NCI-H1105 treated with DMSO at 0.1 percent for 48 hours (cell line): ENCODE results near the gene ZNF316.

Experiments
- DNase-seq: peaks from one replicate; lab custom pipeline; 2025; lab: John Stamatoyannopoulos, UW

ZNF316 gene

GRCh38 chr7:6691103-6691502 is 54.0 kb downstream of the ZNF316 start:
- no peak for DNase-seq

DNA sequence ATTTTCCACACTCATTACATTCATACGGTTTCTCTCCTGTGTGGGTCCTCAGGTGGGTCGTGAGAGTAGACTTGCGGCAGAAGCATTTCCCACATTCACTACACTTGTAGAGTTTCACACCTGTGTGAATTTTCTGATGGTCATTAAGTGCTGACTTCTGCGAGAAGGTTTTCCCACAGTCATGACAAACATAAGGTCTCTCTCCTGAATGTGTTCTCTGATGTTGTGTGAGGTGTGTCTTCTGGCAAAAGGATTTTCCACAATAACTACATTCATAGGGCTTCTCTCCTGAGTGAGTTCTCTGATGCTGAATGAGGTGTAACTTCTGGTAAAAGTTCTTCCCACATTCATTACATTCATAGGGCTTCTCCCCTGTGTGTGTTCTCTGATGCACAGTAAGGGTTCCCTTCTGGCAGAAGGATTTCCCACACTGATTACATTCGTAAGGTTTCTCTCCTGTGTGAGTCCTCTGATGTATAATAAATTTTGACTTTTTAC is 54.5 kb downstream of the ZNF316 start:
- no peak for DNase-seq

GRCh38 chr7:6700793-6701192 is 63.7 kb downstream of the ZNF316 start:
- DNase-seq = no peak

GRCh38 chr7:6701860-6702259 is 64.7 kb downstream of the ZNF316 start:
- DNase-seq = no peak
